Measurements from ENCODE around the gene CRACDL.
"Not testable (repeated sequence)": the region's sequence is repeated elsewhere in the genome, so short reads cannot be mapped to it uniquely, and the experiment has no call there.

Gene CRACDL

DNA sequence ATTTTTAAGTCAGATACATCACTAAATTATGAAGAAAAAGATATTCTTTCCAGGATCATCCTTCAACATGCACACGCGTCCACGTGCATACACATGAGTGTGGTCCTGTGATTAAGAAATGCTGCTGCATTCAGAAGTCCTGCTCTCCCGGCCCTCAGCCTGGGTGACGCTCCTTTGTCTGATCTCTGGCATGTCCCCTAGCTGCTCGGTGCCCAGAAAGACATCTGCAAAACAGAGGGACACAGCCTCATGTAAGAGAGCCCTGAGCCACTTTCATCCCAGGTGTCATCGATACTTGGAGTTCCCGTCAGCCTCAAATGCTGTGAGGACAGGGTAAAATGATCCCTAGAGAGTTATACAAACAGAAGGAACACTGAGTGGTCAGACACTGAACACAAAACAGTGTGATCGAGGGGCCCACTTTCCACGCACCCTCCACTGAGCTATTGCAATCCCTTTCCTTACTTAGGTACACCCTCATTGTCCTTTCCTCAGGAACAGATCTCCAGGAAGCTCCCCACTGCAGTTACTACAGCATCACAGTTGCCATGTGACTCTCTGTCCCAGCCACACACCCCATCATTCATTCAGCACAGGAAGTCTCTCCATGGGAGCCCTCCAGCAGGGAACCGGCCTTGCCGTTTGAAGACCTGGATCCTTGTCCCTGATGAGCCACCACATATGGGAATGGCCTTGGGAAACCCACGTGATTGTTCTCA is 32.1 kb downstream of the CRACDL start:
- no peak for DNase-seq (ENCODE audit: low spot score)

DNA sequence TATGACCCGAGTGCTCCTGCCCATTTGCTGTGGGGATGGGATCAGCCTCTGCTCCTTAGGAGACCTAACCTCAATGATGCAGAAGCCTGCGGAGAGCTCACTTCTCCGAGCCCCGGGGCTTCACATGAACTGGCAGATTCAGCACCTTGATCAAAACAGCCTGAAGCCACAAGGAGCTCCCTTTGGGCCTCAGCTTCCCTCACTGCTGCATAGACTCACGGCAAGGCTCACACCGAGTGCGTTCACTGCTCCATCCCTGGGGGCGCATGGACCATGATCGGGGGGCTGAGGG is 33.0 kb downstream of the CRACDL start:
- DNase-seq (ENCODE audit: low spot score), result no peak

DNA sequence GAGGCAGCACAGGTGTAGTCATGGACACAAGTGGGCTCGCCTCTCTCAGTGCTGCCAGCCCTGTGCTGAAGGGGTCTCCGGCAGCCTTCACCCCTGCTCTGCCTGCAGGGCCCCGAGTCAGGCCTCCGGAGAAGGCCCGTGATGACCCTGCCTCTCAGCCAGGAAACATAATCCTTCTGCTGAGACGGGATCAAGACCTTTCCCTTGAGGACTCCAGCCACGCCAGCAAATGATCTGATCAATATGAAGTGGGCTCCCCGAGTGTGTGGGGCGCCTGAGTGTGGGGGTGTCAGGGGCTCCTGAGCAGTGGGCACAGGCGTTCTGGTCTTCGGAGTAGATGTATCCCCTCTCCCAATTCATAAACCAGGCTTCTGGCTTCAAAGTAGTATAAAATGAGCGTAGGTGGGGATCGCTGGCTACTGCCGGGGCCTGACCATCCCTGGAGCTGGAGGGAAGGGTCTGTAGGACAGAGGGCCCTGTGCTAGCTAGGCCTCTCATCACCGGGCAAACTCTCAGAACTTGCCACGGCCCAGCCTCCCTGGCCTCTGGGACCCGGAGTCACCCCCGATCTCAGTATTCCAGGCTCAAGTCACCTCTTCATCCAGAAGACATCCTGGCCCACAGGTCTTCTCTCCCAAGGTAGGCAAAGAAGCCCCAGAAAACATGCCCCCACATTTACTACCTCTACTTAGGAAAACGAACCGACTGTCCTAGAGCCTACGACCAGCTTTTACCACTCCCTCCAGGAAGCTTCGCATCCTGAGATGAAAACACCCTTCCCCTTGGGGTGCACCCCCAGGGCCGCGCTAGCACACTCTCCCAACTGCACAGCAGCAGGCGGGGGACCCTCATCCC is 33.6 kb downstream of the CRACDL start:
- no peak for DNase-seq (ENCODE audit: low spot score)

DNA sequence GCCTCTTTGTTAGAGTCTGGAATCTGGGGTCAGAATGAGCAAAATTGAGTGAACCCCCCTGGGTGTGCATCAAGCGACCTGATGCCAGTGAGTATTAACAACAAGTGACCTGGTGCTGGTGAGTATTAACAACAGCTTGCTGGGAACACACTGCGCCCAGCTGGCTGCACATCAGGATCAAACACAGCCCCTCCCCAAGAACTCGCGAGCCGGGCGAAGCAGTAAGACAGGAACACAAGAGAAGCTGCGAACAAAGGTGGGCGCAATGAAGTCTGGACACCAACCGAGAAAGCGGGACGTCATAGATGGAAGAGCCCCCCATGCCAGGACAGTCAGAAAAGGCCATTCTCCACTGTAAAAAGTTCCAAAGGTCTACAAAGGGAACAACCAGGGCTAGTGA is 34.3 kb downstream of the CRACDL start:
- no peak for DNase-seq (ENCODE audit: low spot score)

DNA sequence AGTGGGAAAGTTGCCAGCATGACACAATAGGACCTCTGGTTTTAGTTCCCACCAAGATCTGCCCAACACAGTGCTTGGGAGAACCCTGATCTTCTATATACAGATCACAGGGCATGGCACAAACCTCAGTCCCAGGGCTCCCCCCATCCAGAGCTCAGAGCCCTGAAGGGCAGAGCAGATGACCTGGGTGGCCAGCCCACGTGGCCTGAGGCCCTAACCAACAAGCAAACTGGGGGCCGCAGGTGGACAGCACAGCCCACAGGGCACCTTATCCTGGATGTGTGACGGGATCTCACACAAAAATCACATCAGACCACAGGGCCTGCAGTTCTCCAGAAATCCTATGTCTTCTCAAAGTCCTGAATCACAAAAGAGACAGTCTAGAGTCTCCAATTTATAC is 34.7 kb downstream of the CRACDL start:
- DNase-seq (ENCODE audit: low spot score), result no peak

DNA sequence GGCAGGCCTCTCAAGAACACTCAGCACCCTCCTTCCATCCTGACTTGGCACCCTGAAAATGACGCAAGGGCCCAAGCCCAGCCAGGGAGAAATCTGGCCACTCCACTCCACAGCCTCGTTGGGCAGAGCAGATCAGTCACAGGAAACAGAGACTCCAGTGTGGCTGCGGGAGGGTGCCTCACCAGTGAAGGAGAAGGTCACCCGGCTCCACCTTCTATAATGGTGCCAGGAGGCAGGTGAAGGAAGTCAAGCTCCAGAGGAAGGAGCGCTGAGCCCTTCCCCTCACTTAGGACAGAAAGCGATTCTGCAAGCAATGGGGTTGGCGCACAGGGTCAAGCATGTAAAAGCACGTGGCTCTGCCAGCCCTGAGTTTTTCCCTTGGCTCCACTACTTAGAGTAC is 35.3 kb downstream of the CRACDL start:
- DNase-seq (ENCODE audit: low spot score), result no peak

DNA sequence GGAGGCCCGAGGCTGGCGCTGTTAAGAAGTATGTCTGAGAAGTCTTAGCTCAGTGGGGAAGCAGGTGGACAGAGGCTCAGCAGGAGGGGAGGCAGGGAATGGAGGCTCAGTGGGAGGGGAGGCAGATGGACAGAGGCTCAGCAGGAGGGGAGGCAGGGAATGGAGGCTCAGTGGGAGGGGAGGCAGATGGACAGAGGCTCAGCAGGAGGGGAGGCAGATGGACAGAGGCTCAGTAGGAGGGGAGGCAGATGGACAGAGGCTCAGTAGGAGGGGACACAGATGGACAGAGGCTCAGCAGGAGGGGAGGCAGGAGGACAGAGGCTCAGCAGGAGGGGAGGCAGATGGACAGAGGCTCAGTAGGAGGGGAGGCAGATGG is 36.3 kb downstream of the CRACDL start:
- DNase-seq (ENCODE audit: low spot score), result not testable (repeated sequence)

DNA sequence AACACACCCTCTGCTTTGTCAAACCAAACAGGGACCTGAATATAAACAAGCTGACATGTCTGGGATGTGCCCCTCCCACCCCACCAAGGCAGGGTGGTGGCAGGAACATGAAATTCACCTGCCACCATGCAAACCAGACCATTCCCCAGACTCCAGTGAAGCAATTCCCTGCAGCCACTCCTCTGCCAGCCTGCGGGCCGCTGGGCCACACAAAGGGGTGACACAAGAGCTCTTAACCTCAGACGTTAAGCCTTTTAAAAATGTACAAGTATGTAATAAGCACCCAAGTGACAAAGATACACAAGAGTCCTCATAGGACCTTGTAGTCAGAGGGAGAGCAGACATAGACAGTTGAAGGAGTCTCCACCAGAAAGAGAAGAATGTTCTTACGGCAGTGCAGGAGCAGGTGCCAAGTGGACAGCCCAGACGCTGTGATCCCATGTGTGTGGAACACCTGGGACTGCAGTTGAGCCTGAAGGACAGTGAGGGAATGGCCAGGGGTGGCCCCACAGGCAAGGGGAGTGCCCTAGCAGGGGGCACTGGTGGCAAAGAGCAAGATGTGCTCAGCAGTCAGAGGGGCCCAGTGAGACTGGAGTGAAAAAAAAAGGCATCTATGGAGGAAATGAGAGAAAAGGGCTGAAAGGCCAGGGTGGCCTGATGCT is 36.9 kb downstream of the CRACDL start:
- no peak for DNase-seq (ENCODE audit: low spot score)

DNA sequence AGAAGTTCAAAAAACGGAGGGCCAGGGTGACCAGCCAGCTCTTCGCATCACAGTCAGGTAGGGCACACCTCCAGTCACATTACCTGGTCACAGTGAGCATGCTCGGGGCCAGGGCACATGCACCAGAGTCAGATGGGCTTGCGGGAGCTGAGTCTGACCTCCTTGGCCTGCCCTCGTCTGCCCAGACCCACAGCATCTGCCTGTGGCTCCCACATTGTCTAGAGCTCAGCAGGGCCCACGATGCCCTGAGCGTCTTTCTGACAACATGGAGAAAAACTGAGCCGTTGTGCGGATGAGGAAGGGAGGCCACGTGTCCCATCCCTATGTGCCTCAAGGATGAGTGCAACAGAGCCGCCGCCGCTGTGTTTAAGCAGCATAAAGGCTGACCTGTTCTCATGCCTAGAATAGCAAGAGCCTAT is 37.6 kb downstream of the CRACDL start:
- no peak for DNase-seq (ENCODE audit: low spot score)

DNA sequence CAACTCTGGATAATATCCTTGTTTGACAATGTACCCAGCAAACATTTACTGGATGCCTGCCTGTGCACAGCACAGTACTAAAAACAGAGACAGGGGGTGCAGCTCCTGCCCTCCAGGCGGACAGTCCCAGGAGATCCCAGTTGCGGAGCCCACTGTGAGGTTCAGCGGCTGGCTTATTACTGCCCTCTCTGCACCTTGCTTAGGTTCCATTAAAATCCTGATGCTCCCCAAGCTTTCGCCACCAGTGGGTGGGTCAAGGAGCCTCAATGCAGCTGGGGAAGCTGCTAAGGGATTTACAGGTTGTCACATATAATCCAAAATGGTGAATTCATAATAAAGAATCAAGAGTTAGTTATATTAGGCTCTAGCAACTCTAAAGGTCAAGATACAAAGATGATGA is 38.3 kb downstream of the CRACDL start:
- no peak for DNase-seq (ENCODE audit: low spot score)

DNA sequence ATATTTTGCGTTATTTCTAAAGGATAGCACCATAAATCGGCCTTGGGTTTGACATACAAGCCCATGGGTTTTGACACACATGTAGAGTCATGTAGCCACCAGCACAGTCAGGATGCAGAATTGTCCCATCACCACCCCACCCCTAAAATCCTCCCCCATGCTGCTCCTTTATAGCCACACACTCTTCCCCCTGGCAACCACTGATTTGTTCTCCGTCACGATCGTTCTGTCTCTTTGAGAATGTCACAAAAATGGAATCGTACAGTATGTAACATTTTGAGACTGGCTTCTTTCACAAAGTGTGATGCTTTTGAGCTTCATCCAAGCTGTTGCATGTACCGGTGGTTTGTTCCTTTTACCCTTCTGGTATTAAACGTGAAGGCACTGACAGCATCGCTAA is 39.1 kb downstream of the CRACDL start:
- DNase-seq (ENCODE audit: low spot score), result no peak

DNA sequence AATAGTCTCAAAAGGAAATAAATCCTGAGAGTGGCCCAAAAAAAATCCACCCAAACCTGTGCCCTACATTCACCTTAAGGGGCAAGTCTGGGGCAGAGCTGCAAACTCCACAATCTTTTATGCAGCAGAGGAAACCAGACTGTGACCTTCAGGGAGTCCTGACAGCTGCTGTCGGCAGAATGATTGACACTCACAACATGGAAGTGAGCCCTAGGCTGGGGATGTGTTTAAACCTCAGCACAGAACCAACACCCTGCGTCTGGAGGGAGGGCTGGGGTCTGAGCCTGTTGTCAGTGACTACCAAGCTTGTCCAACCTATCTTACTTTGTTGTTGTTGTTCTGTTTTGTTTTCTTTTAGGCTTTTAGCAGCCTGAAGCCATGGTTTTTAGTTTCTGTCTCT is 39.6 kb downstream of the CRACDL start:
- DNase-seq (ENCODE audit: low spot score), result no peak

DNA sequence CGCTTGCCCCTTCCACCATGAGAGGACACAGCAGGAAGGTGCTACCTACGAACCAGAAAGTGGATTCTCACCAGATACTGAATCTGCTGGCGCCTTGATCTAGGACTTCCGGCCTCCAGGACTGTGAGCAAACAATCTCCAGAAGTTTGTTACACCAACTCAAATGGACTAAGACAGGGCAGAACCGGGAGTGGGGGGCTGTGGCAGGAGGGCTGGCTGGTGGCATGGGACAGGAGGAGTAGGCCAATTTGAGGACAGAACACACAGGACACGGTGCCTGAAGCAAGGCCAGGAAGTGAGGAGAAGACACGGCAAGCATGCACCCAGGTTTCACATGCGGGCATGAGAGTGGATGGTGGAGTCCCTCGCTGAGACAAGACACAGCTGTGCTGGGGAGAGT is 40.1 kb downstream of the CRACDL start:
- no peak for DNase-seq (ENCODE audit: low spot score)

DNA sequence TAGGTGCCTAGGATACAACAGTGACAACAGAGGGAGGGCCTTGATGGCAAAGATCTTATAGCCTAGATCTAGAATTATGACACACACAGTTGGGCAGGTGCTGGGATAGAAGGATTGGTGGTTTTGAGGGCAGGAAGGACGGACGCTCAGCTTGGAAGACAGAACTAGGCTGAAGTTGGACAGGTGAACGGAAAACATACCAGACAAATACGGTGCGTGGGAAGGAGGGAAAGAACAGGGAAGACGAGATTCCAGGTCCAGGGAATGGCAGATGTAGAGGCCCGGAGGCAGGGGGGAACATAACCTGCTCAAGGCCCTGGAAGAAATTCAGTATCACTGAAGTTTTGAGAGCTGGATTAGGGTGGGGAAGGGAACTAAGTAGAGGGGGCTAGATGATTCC is 40.8 kb downstream of the CRACDL start:
- DNase-seq (ENCODE audit: low spot score), result no peak

DNA sequence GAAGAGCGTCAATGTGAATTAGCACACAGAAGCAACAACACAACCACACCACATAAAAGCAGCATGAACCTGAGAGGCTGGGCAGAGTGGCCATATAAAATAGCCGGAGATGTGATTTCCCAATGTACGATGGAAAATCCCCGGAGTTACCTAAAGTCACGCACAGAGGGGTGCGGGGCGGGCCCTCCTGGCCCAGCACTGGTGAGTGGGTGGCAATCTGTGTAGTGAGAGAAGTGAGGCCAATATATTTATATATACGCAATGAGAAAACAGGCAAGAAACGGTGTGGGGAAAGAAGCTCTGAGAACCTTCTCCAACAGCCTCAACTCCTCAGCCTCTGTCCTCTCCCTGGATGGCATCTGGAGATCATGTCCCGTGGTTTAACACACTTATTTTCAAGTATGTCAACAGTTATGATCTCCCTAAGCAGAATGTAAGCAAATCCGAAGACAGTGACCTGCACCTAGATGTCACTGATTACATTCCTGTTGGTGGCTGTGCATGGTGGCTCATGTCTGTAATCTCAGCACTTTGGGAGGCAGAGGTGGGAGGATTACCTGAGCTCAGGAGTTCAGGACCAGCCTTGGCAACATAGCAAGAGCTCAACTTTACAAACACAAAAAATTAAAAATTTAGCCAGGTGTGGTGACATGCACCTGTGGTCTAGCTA is 41.6 kb downstream of the CRACDL start:
- no peak for DNase-seq (ENCODE audit: low spot score)

DNA sequence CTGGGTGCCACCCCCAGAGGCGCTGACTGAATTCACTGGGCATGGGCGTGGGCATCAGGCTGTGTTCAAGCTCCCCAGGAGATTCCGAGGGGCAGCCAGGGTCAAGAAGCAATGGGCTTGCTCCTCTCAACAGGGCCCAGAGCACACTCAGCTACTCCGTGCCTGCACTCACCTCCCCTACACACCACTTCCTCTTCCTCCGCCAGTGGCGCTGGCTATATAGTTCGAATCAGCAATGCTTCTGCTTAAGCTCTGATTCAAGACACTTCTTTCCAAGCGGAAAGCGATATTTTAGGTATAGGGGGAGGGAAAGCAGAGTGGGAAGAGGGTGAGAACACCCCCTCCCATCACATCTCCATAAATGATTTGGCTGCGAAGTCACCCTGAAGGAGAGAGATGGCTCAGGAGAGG is 42.1 kb downstream of the CRACDL start:
- no peak for DNase-seq (ENCODE audit: low spot score)

DNA sequence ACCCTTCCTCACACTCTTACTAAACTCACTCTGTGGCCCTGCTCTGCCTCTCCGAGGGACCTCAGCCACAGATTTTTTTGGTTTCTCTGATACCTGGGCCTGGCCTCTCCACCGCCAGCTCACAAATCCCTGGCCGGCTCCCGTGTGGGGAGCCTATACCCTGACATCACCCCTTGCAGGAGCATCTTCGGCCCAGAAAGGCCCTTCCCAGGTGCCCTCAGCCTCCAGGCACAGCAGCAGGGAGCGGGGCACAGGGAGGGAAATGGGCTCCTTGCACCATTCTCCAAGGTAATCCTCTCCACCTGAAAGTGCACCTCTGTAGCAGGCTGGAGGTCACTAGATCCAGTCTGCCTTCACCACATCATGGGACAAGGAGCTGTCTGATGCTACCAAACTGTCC is 43.2 kb downstream of the CRACDL start:
- DNase-seq (ENCODE audit: low spot score), result no peak

DNA sequence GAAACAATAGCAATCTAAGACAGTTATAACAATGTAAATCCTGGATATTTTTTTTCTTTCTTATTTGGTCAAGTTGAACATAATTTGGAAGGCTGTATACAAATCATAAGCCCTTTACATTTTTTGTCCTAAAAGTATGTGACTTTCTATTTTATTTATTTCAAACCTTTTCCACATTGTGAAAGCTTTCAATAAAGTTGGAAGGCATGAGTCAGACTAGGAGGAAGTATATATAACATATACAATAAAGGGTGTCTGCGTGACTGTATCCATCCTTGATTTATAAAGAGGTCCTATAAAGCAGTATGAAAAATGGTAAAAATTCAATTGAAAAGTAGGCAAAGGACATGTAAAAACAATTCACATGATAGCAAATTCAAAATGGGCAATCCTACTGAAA is 44.4 kb downstream of the CRACDL start:
- DNase-seq (ENCODE audit: low spot score), result no peak

DNA sequence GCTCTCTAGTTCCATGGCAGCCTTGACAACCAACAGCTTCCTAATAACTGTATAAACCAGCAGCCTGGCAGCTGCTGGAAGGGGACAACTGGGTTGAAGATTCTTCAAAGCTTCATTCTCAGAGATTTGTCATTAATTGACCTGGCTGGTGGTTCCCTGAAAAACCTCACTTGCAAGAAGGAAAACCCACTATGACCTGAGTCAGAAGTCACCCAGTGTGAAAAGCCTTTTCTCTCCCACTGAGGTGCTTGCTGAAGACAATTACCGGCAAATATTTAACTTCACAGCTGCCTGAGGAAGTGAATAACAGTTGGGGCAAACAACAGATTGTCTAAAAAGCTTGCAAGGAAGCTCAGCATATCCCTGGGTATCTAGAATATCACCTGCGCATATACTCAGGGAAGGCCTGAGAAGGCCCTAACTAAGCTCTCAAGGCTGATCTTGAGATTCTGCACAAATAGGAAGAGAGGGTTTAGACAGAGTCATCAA is 49.9 kb downstream of the CRACDL start:
- DNase-seq (ENCODE audit: low spot score), result no peak

DNA sequence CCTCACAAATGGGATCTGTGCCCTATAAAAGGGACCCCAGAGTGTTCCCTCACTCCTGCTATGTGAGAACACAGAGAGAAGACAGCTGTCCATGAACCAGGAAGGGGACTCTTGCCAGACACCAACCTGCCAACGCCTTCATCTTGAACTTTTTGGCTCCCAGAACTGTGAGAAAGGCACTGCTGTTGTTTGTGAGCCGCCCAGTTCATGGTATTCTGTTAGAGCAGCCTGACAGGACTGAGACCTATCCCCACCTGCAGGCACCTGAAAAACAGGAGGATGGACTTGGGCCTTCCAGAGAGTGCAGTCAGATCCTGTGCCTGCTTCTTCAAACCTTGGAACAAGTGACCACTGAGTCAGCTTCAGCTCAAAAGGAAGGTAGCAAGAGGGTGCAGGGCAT is 51.4 kb downstream of the CRACDL start:
- DNase-seq (ENCODE audit: low spot score), result no peak

DNA sequence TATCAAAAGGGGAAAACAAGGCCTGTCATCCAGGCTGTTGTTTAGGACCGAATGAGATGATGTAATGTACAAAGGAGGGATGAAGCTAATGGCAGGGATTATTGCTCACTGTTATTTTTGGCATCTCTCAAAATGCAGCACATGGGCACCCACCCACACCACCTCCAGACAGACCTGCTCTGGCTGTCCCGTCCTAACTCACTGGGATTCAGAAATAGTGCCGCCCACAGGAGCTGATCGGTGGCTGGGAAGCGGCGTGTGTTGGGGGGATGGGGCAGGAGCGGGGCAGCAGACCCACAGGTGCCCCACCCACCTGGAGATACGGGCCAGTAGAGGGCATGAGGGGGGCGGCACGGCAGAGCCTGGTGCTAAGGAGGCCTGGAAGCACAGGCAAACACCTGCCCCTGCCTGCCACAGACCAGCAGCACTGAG is 52.2 kb downstream of the CRACDL start:
- no peak for DNase-seq (ENCODE audit: low spot score)

DNA sequence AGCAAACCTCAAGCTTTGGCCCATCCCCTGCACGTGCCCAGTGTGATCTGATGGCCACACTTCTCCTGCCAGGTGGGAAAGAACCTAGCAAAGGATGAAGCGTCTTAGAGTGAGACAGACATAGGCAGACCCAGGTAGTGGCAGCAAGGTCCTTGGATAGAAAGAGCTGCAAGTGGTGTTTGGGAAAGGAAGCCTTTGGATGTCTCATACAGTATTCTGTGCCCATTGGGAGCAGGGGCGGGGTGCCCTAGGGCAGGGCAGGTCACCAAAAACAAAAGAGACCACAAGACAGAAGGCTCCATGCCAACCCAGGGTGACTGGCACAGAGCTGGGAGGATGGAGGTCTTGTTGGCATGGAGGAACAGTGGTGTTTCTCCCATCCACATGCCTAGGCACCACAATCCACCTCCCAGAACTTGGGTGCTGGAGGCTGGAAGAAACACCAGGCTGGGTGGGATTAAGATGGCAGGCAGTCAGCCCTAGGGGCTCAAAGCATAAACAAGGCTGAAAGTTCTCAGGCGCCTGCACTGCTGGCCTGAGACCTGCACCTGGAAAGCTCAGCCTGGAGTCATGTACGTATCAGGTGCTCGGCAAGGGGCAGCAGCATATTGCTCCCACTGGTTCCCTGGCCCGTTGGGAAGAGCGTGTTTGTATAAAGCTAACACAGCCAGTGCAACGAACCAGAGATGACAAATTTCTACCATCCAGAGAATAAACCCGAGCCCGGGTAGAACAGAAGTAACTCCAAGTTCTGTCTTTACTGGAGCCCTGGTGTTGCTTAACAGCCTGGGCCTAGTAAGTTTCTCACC is 52.9 kb downstream of the CRACDL start:
- no peak for DNase-seq (ENCODE audit: low spot score)
